Endothelial cell of umbilical vein (primary cell): ENCODE results near the gene PLSCR1. TPM values are rescaled to one million over a fixed set of nuclear protein-coding genes. Genes with fewer than 3 reads are reported as not detected.

Experiments
- BruUV-seq: library from RNA; stranded (reverse); fragments of 400-500 nt; replicated peaks from 2 replicates; lab custom pipeline; 2021; lab: Mats Ljungman, UMichigan
- CTCF ChIA-PET: fragments of 300-600, 350-600 bp; sonication (Branson Sonifier 250); formaldehyde crosslinking; loops from one replicate; lab custom pipeline; 2021; ENCODE audit warnings: antibody characterized with exemption, inconsistent platforms; lab: Charles Lee
- POLR2A ChIA-PET: fragments of 300-600, 350-600 bp; sonication (Branson Sonifier 250); formaldehyde crosslinking; loops from one replicate; lab custom pipeline; 2021; ENCODE audit warnings: antibody characterized with exemption, inconsistent platforms; lab: Charles Lee
- DNase-seq: peaks from one replicate; pipeline ENCODE4 v3.0.0-alpha.2; 2011; ENCODE audit warnings: low read depth, low spot score
- FAIRE-seq: peaks from 2 replicates; lab custom pipeline; 2011; peaks lifted over from hg19 to GRCh38; lab: Jason Lieb, UNC
- H2AFZ ChIP-seq: 2 replicates; pipeline ENCODE4 v1.6.0; 2012; ENCODE audit warnings: low read depth, low read length, control low read depth, inconsistent platforms
- H3K27ac ChIP-seq: 2 replicates; pipeline ENCODE4 v1.5.1; 2011; ENCODE audit warnings: low read depth, mild to moderate bottlenecking, control low read depth, low read length, moderate library complexity; ENCODE audit not compliant: insufficient read depth
- H3K27me3 ChIP-seq, 2 experiments: 2 replicates each; pipeline versions ENCODE4 v1.6.0 to v1.6.1; 2011; ENCODE audit warnings: low read length in 2 of 2, mixed read lengths in 1 of 2; ENCODE audit not compliant: control insufficient read depth in 2 of 2, insufficient read depth in 2 of 2
- H3K36me3 ChIP-seq, 2 experiments: 2 replicates in 1 of 2; 3 replicates in 1 of 2; pipeline ENCODE4 v1.5.1; 2011; ENCODE audit warnings: low read length in 2 of 2, mild to moderate bottlenecking in 1 of 2, moderate library complexity in 1 of 2; ENCODE audit not compliant: control insufficient read depth in 2 of 2, insufficient read depth in 2 of 2; ENCODE audit errors: extremely low read depth in 1 of 2
- H3K4me1 ChIP-seq: 3 replicates; pipeline ENCODE4 v1.5.1; 2011; ENCODE audit warnings: mild to moderate bottlenecking, low read length; ENCODE audit not compliant: control insufficient read depth, insufficient read depth; ENCODE audit errors: extremely low read depth
- H3K4me2 ChIP-seq: 2 replicates; pipeline ENCODE4 v1.6.1; 2011; ENCODE audit warnings: low read length, control low read depth, mixed read lengths; ENCODE audit not compliant: insufficient read depth
- H3K4me3 ChIP-seq, 3 experiments: fragments of 200-600 bp in 1 of 3; sonication (generic), shearing (Covaris generic) in 1 of 3; replicated peaks in 1 of 3; 2 replicates each; pipeline ENCODE4 v1.5.1; 2011 to 2016; ENCODE audit warnings: control low read depth in 3 of 3, low read length in 3 of 3, mild to moderate bottlenecking in 2 of 3, inconsistent platforms in 1 of 3, low read depth in 1 of 3, moderate library complexity in 1 of 3; ENCODE audit not compliant: insufficient read depth in 1 of 3
- H3K79me2 ChIP-seq: 2 replicates; pipeline ENCODE4 v1.6.0; 2012; ENCODE audit warnings: low read length, inconsistent platforms; ENCODE audit not compliant: control insufficient read depth, insufficient read depth
- H3K9ac ChIP-seq: replicated peaks from 2 replicates; pipeline ENCODE3; 2011; ENCODE audit warnings: low read length, control low read depth; ENCODE audit not compliant: insufficient read depth; ENCODE audit errors: extremely low read depth
- H3K9me1 ChIP-seq: replicated peaks from 3 replicates; pipeline ENCODE4 v1.6.0; 2011; ENCODE audit warnings: mild to moderate bottlenecking, low read length; ENCODE audit not compliant: control insufficient read depth, insufficient read depth; ENCODE audit errors: extremely low read depth
- H3K9me3 ChIP-seq: replicated peaks from 2 replicates; pipeline ENCODE4 v1.5.1; 2012; ENCODE audit warnings: low read length, inconsistent platforms; ENCODE audit not compliant: control insufficient read depth, insufficient read depth
- H4K20me1 ChIP-seq: replicated peaks from 2 replicates; pipeline ENCODE3; 2011; ENCODE audit warnings: mild to moderate bottlenecking, low read length; ENCODE audit not compliant: control insufficient read depth, insufficient read depth; ENCODE audit errors: extremely low read depth
- EZH2 ChIP-seq: IDR thresholded peaks from 2 replicates; pipeline ENCODE4 v1.6.1; 2012; ENCODE audit warnings: borderline replicate concordance, low read depth, mild to moderate bottlenecking, moderate library complexity, low read length, inconsistent platforms; ENCODE audit not compliant: severe bottlenecking
- FOS ChIP-seq: IDR thresholded peaks from 2 replicates; pipeline ENCODE4 v1.6.1; 2011; ENCODE audit warnings: mild to moderate bottlenecking, low read length, moderate library complexity, borderline replicate concordance; ENCODE audit not compliant: insufficient read depth
- GATA2 ChIP-seq: IDR thresholded peaks from 2 replicates; pipeline ENCODE4 v1.7.0; 2011; ENCODE audit warnings: low read depth, mild to moderate bottlenecking, moderate library complexity, mixed read lengths, low read length; ENCODE audit not compliant: insufficient read length, insufficient read depth
- JUN ChIP-seq: IDR thresholded peaks from 2 replicates; pipeline ENCODE4 v1.6.1; 2011; ENCODE audit warnings: borderline replicate concordance, low read depth; ENCODE audit not compliant: insufficient read length, insufficient read depth
- MYC ChIP-seq: IDR thresholded peaks from one replicate; pipeline ENCODE4 v1.6.1; 2011; ENCODE audit warnings: mild to moderate bottlenecking, low read depth, low read length
- POLR2A ChIP-seq: IDR thresholded peaks from 2 replicates; pipeline ENCODE4 v1.6.1; 2012; ENCODE audit warnings: low read depth, mild to moderate bottlenecking, control low read depth, low read length
- POLR2AphosphoS5 ChIP-seq: IDR thresholded peaks from 2 replicates; pipeline ENCODE4 v1.6.1; 2012; ENCODE audit warnings: low read depth, mild to moderate bottlenecking, control low read depth, low read length, moderate library complexity; ENCODE audit not compliant: insufficient read depth
- dilution Hi-C: fragments of 300-500 bp; cut with MboI; formaldehyde crosslinking; loops from one replicate; pipeline ENCODE4 v1.15.0; 2019; ENCODE audit warnings: low sequenced_read_pairs; ENCODE audit not compliant: extremely low pct_ligation_motif_present
- intact Hi-C: fragments of 100-400 bp; cut with micrococcal nuclease; formaldehyde crosslinking; loops from one replicate; pipeline ENCODE4 v1.10.0; 2022
- polyA plus RNA-seq, 4 experiments: library from polyadenylated mRNA; depleted of rRNA in 3 of 4; stranded (reverse) in 3 of 4; unstranded in 1 of 4; fragments of >200 nt; gene quantifications; 2 replicates each; pipeline versions ENCODE4 v1.2.1 to v1.2.3, GENCODE V29; 2011 to 2012; ENCODE audit warnings: missing spikeins in 1 of 4
- total RNA-seq: library from RNA; stranded (reverse); gene quantifications from 2 replicates; pipeline ENCODE4 v1.2.3, GENCODE V29; 2021
- TF ChIP-seq, protein P1 (sequence below), 2 donors: IDR thresholded peaks; 1 replicate in 1 of 2; 2 replicates in 1 of 2; pipeline ENCODE4 v1.5.1; 2011; ENCODE audit warnings: low read length in 2 of 2, mild to moderate bottlenecking in 2 of 2, moderate library complexity in 2 of 2, control low read depth in 1 of 2, inconsistent platforms in 1 of 2, low read depth in 1 of 2; ENCODE audit not compliant: insufficient read depth in 1 of 2; ENCODE audit errors: extremely low read depth in 1 of 2
- TF ChIP-seq, protein P2 (sequence below): IDR thresholded peaks from 2 replicates; pipeline ENCODE4 v1.6.1; 2011; ENCODE audit not compliant: insufficient read depth, insufficient read length

The PLSCR1 gene
- total and polyA plus RNA-seq, 2 donors (not counting 3 experiments of a cell fraction or from before 2014, with no cell fraction given), result 53.2 to 78.7 TPM

DNA sequence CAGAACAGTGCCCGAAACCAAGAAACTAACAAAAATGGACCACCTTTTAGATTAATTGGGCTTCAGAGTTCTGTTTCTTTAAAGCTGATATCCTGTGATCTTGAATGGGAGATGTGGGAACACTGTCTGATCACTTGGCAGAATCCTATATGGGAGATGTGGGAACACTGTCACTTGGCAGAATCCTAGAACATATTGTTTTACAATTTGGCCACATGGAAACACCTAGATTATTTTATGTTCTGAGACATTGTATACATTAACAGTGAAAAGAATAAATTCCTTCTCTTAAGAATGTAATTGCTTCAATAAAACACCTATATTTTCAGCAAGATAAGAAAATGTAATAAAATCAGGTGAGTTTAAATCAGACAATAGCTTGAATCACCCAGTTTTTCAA, 44.7 kb downstream of the PLSCR1 start:
- DNase-seq, result no peak
- peaks cover 9% of the 10 kb centered on the region for H3K4me1 ChIP-seq
- POLR2A ChIA-PET, result interaction anchor here (0.6 kb wide), 1 partner anchor 107 kb away, joined by 7 read pairs; no protein-coding TSS in a partner anchor
- H3K36me3 ChIP-seq, result no peaks in the 10 kb centered on the region
- no peak overlapping the region for H3K4me3 ChIP-seq
- no peaks in the 10 kb centered on the region for H3K27me3 ChIP-seq
- no peaks in the 10 kb centered on the region for H3K79me2 ChIP-seq
- intact Hi-C loops, result no loop called here
- dilution Hi-C loops, result no loop called here
- FAIRE-seq, result no peak
- no peak overlapping the region for H2AFZ ChIP-seq
- H4K20me1 ChIP-seq, result no peaks in the 10 kb centered on the region
- H3K4me2 ChIP-seq, result no peak overlapping the region
- no peaks in the 10 kb centered on the region for H3K9me3 ChIP-seq
- no peak overlapping the region for H3K9ac ChIP-seq
- no peak overlapping the region for H3K27ac ChIP-seq
- CTCF ChIA-PET, result interaction anchor here (0.7 to 1.7 kb wide), 3 partner anchors 8 to 1774 kb away, joined by 3 to 6 read pairs (median 3); no protein-coding TSS in a partner anchor
- TF ChIP-seq FOS, result no peak
- H3K9me1 ChIP-seq, result no peaks in the 10 kb centered on the region
- no TSS peak for BruUV-seq

DNA sequence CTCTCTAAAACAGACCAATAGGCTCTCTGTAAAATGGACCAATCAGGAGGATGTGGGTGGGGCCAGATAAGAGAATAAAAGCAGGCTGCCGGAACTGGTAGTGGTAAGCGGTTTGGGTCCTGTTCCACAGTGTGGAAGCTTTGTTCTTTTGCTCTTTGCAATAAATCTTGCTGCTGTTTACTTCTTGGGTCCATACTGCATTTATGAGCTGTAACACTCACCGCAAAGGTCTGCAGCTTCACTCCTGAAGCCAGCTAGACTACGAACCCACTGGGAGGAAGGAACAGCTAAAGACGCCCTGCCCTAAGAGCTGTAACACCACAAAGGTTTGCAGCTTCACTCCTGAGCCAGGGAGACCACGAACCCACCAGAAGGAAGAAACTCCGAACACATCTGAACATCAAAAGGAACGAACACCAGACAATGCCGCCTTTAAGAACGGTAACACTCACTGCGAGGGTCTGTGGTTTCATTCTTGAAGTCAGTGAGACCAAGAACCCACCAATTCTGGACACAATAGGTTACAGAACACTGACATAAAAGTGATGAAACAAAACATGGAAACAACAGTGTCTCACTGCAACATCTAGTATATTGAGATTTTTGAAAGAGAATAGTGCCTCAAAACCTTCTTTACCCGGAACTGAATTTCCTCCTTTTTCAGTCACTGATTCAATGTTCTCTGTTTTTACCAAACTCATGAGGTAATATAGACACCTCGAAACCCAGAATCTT, 46.2 kb downstream of the PLSCR1 start:
- DNase-seq, result no peak
- no peak overlapping the region for H3K4me3 ChIP-seq
- intact Hi-C loops, result no loop called here
- H2AFZ ChIP-seq, result no peak overlapping the region
- POLR2A ChIA-PET, result no interaction called here
- no peaks in the 10 kb centered on the region for H3K9me1 ChIP-seq
- H4K20me1 ChIP-seq, result no peaks in the 10 kb centered on the region
- no peak overlapping the region for H3K9ac ChIP-seq
- no peak for FAIRE-seq
- no peaks in the 10 kb centered on the region for H3K4me1 ChIP-seq
- CTCF ChIA-PET, result no interaction called here
- no peaks in the 10 kb centered on the region for H3K36me3 ChIP-seq
- H3K4me2 ChIP-seq, result no peak overlapping the region
- TF ChIP-seq GATA2 (no peak), POLR2AphosphoS5 (no peak), EZH2 (no peak), MYC (no peak), JUN (no peak), POLR2A (no peak), FOS (no peak)
- TF ChIP-seq, protein P1, sequence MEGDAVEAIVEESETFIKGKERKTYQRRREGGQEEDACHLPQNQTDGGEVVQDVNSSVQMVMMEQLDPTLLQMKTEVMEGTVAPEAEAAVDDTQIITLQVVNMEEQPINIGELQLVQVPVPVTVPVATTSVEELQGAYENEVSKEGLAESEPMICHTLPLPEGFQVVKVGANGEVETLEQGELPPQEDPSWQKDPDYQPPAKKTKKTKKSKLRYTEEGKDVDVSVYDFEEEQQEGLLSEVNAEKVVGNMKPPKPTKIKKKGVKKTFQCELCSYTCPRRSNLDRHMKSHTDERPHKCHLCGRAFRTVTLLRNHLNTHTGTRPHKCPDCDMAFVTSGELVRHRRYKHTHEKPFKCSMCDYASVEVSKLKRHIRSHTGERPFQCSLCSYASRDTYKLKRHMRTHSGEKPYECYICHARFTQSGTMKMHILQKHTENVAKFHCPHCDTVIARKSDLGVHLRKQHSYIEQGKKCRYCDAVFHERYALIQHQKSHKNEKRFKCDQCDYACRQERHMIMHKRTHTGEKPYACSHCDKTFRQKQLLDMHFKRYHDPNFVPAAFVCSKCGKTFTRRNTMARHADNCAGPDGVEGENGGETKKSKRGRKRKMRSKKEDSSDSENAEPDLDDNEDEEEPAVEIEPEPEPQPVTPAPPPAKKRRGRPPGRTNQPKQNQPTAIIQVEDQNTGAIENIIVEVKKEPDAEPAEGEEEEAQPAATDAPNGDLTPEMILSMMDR (IDR thresholded peaks at IDR 0.05; ENCODE audit: extremely low read depth in 1 of 2, insufficient read depth in 1 of 2, low read depth in 1 of 2, low read length in 2 of 2), result no peak
- TF ChIP-seq, protein P2, sequence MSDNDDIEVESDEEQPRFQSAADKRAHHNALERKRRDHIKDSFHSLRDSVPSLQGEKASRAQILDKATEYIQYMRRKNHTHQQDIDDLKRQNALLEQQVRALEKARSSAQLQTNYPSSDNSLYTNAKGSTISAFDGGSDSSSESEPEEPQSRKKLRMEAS, result no peak
- no TSS peak for BruUV-seq
- no peak overlapping the region for H3K27ac ChIP-seq
- no peaks in the 10 kb centered on the region for H3K27me3 ChIP-seq
- no peaks in the 10 kb centered on the region for H3K9me3 ChIP-seq
- no peaks in the 10 kb centered on the region for H3K79me2 ChIP-seq
- dilution Hi-C loops, result no loop called here
